ENCODE results near the gene C10orf90.

C10orf90 gene

GRCh38 chr10:126674741-126675515 lies 4.4 kb upstream of the C10orf90 start:
- DNase-seq = no peak

GRCh38 chr10:126673565-126673964 lies 3.1 kb upstream of the C10orf90 start:
- DNase-seq = no peak

GRCh38 chr10:126671402-126671975 lies 996 bp upstream of the C10orf90 start:
- DNase-seq = no peak

GRCh38 chr10:126670895-126671261 lies 385 bp upstream of the C10orf90 start:
- DNase-seq = no peak

- DNase-seq = no peak
These were observed 1.3 kb downstream of the C10orf90 start for GRCh38 chr10:126669168-126669567.

- no peak for DNase-seq
These were observed 2.0 kb downstream of the C10orf90 start for GRCh38 chr10:126668505-126668904.

GRCh38 chr10:126667568-126667967 lies 2.9 kb downstream of the C10orf90 start:
- DNase-seq = no peak

- no peak for DNase-seq
These were observed 5.3 kb downstream of the C10orf90 start for GRCh38 chr10:126665207-126665606.

GRCh38 chr10:126663880-126664279 lies 6.6 kb downstream of the C10orf90 start:
- DNase-seq = no peak

- DNase-seq = no peak
These were observed 7.2 kb downstream of the C10orf90 start for GRCh38 chr10:126663328-126663727.

GRCh38 chr10:126661841-126662515 lies 8.5 kb downstream of the C10orf90 start:
- no peak for DNase-seq

- no peak for DNase-seq
These were observed 9.1 kb downstream of the C10orf90 start for GRCh38 chr10:126661356-126661755.

GRCh38 chr10:126659750-126660149 lies 10.7 kb downstream of the C10orf90 start:
- no peak for DNase-seq

GRCh38 chr10:126658928-126659327 lies 11.6 kb downstream of the C10orf90 start:
- no peak for DNase-seq

GRCh38 chr10:126654579-126654978 lies 15.9 kb downstream of the C10orf90 start:
- DNase-seq = no peak

- DNase-seq = no peak
These were observed 19.0 kb downstream of the C10orf90 start for GRCh38 chr10:126651467-126651866.

- DNase-seq = no peak
These were observed 20.3 kb downstream of the C10orf90 start for GRCh38 chr10:126650161-126650560.

GRCh38 chr10:126647116-126647515 lies 23.4 kb downstream of the C10orf90 start:
- no peak for DNase-seq

GRCh38 chr10:126646110-126646509 lies 24.4 kb downstream of the C10orf90 start:
- no peak for DNase-seq

GRCh38 chr10:126640401-126640800 lies 30.1 kb downstream of the C10orf90 start:
- no peak for DNase-seq

GRCh38 chr10:126639084-126639483 lies 31.4 kb downstream of the C10orf90 start:
- DNase-seq = no peak

- no peak for DNase-seq
These were observed 32.0 kb downstream of the C10orf90 start for GRCh38 chr10:126638542-126638941.

GRCh38 chr10:126637501-126637900 lies 33.0 kb downstream of the C10orf90 start:
- DNase-seq = no peak

- DNase-seq = no peak
These were observed 35.6 kb downstream of the C10orf90 start for GRCh38 chr10:126634911-126635310.
